Neural cell (in vitro differentiated cells): ENCODE data around the gene CLCN4. TPM values are rescaled to one million over a fixed set of nuclear protein-coding genes. Genes with fewer than 3 reads are reported as not detected.

Experiments used
- H2AFZ ChIP-seq: fragments of 200-600, 300-800 bp; sonication (generic), shearing (Covaris generic); 2 replicates; pipeline ENCODE4 v1.6.0; 2014; ENCODE audit warnings: low read depth, mild to moderate bottlenecking, antibody characterized with exemption, low read length, moderate library complexity
- H3F3A ChIP-seq: fragments of 200-600 bp; shearing (Covaris generic); 2 replicates; pipeline ENCODE4 v1.6.1; 2016; ENCODE audit warnings: mild to moderate bottlenecking, moderate library complexity, mixed read lengths, antibody characterized with exemption, low read length; ENCODE audit not compliant: insufficient read depth, poor library complexity, severe bottlenecking
- H3K27ac ChIP-seq: fragments of 200-600, 300-800 bp; sonication (generic), shearing (Covaris generic); 2 replicates; pipeline ENCODE4 v1.5.1; 2014; ENCODE audit warnings: mild to moderate bottlenecking, low read length, moderate library complexity
- H3K27me3 ChIP-seq: fragments of 300-800, 200-600 bp; sonication (generic), shearing (Covaris generic); 2 replicates; pipeline ENCODE4 v1.6.0; 2014; ENCODE audit warnings: mild to moderate bottlenecking, low read depth, low read length, moderate library complexity; ENCODE audit not compliant: insufficient read depth
- H3K36me3 ChIP-seq: fragments of 300-800, 200-600 bp; sonication (generic), shearing (Covaris generic); 2 replicates; pipeline ENCODE4 v1.5.1; 2014; ENCODE audit warnings: mild to moderate bottlenecking, antibody characterized with exemption, low read length, moderate library complexity; ENCODE audit not compliant: insufficient read depth
- H3K4me2 ChIP-seq: fragments of 300-800, 200-600 bp; sonication (generic), shearing (Covaris generic); 2 replicates; pipeline ENCODE4 v1.6.0; 2014; ENCODE audit warnings: mild to moderate bottlenecking, low read length
- H3K4me3 ChIP-seq: fragments of 300-800, 200-600 bp; sonication (generic), shearing (Covaris generic); 2 replicates; pipeline ENCODE4 v1.5.1; 2014; ENCODE audit warnings: mild to moderate bottlenecking, low read length, moderate library complexity
- H3K79me2 ChIP-seq: fragments of 200-600 bp; shearing (Covaris generic); replicated peaks from 2 replicates; pipeline ENCODE4 v1.6.0; 2014; ENCODE audit warnings: mild to moderate bottlenecking, low read length, moderate library complexity; ENCODE audit not compliant: insufficient read depth
- H3K9ac ChIP-seq: fragments of 300-800, 200-600 bp; sonication (generic), shearing (Covaris generic); 2 replicates; pipeline ENCODE4 v1.6.1; 2016; ENCODE audit warnings: mild to moderate bottlenecking, low read length, mixed read lengths
- H3K9me2 ChIP-seq: fragments of 200-600 bp; shearing (Covaris generic); 2 replicates; pipeline ENCODE4 v1.6.1; 2016; ENCODE audit warnings: mild to moderate bottlenecking, low read length, mixed read lengths; ENCODE audit not compliant: insufficient read depth
- H3K9me3 ChIP-seq: fragments of 200-600, 300-800 bp; sonication (generic), shearing (Covaris generic); 2 replicates; pipeline ENCODE4 v1.6.1; 2016; ENCODE audit warnings: mild to moderate bottlenecking, mixed run types, low read length, moderate library complexity, mixed read lengths
- H4K20me1 ChIP-seq: fragments of 200-600 bp; shearing (Covaris generic); 2 replicates; pipeline ENCODE4 v1.6.1; 2016; ENCODE audit warnings: mild to moderate bottlenecking, mixed run types; ENCODE audit not compliant: insufficient read depth
- EP300 ChIP-seq: fragments of 450-650 bp; conservative IDR thresholded peaks from 2 replicates; pipeline ENCODE4 v1.6.1; 2014; ENCODE audit warnings: antibody characterized with exemption, mild to moderate bottlenecking, moderate library complexity; ENCODE audit not compliant: poor library complexity, severe bottlenecking
- EZH2 ChIP-seq: fragments of 200-600, 300-800 bp; shearing (Covaris generic), sonication (generic); IDR thresholded peaks from 2 replicates; pipeline ENCODE4 v1.6.1; 2014; ENCODE audit warnings: antibody characterized with exemption, low read length, borderline replicate concordance, mild to moderate bottlenecking; ENCODE audit not compliant: insufficient read depth, poor library complexity, severe bottlenecking
- MXI1 ChIP-seq: fragments of 450-650 bp; conservative IDR thresholded peaks from 2 replicates; pipeline ENCODE4 v1.6.1; 2014; ENCODE audit warnings: antibody characterized with exemption, mild to moderate bottlenecking; ENCODE audit not compliant: poor library complexity, severe bottlenecking
- POLR2AphosphoS5 ChIP-seq: IDR thresholded peaks from 2 replicates; pipeline ENCODE4 v1.6.1; 2012
- RAD21 ChIP-seq: fragments of 450-650 bp; conservative IDR thresholded peaks from 2 replicates; pipeline ENCODE4 v1.6.1; 2014; ENCODE audit warnings: antibody characterized with exemption, mild to moderate bottlenecking, moderate library complexity
- SMC3 ChIP-seq: fragments of 450-650 bp; conservative IDR thresholded peaks from 2 replicates; pipeline ENCODE4 v1.6.1; 2014; ENCODE audit warnings: antibody characterized with exemption, mild to moderate bottlenecking, moderate library complexity; ENCODE audit not compliant: poor library complexity
- TAF1 ChIP-seq: IDR thresholded peaks from 2 replicates; pipeline ENCODE4 v1.6.1; 2012; ENCODE audit warnings: low read depth
- polyA plus RNA-seq: library from polyadenylated mRNA; depleted of rRNA; stranded (reverse); fragments of >200 nt; gene quantifications from 2 replicates; pipeline ENCODE4 v1.2.3, GENCODE V29; 2014
- TF ChIP-seq, protein P1 (sequence below): IDR thresholded peaks from 2 replicates; pipeline ENCODE4 v1.6.1; 2012; ENCODE audit warnings: borderline replicate concordance
- TF ChIP-seq, protein P2 (sequence below): fragments of 450-650 bp; IDR thresholded peaks from 2 replicates; pipeline ENCODE4 v1.5.1; 2014; ENCODE audit warnings: antibody characterized with exemption, mild to moderate bottlenecking, moderate library complexity; ENCODE audit not compliant: poor library complexity, severe bottlenecking

CLCN4 gene
- polyA plus RNA-seq, 1 donor from 2014 or later = 21.4 TPM

DNA sequence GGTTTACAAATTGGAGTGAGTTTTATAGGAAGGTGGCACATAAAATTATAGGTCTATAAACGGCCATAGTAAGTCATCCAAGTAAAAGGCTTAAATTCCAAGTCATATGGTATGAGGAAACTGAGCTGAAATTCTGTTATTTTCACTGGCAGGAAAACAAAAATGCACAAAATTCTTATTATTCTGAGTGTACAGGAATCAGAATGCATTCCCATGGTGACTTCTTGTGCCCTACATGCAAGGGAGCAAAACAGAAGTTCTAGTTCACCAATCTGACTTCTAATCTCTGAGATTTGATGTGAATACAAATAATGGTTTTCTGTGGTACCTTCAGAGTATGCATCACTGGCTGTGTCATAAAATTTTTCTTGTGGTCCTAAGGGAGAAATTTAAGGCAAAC, 102.9 kb downstream of the CLCN4 start:
- Histone ChIP-seq H3K27me3 (no peaks in the 10 kb centered on the region), H3K27ac (no peak overlapping the region), H3K4me3 (no peak overlapping the region), H3K9me2 (no peaks in the 10 kb centered on the region), H4K20me1 (no peaks in the 10 kb centered on the region), H3K4me2 (no peak overlapping the region), H3K9ac (no peak overlapping the region), H3K79me2 (no peaks in the 10 kb centered on the region), H3F3A (no peaks in the 10 kb centered on the region), H2AFZ (no peak overlapping the region), H3K36me3 (no peaks in the 10 kb centered on the region), H3K9me3 (no peaks in the 10 kb centered on the region)
- TF ChIP-seq, protein P1, sequence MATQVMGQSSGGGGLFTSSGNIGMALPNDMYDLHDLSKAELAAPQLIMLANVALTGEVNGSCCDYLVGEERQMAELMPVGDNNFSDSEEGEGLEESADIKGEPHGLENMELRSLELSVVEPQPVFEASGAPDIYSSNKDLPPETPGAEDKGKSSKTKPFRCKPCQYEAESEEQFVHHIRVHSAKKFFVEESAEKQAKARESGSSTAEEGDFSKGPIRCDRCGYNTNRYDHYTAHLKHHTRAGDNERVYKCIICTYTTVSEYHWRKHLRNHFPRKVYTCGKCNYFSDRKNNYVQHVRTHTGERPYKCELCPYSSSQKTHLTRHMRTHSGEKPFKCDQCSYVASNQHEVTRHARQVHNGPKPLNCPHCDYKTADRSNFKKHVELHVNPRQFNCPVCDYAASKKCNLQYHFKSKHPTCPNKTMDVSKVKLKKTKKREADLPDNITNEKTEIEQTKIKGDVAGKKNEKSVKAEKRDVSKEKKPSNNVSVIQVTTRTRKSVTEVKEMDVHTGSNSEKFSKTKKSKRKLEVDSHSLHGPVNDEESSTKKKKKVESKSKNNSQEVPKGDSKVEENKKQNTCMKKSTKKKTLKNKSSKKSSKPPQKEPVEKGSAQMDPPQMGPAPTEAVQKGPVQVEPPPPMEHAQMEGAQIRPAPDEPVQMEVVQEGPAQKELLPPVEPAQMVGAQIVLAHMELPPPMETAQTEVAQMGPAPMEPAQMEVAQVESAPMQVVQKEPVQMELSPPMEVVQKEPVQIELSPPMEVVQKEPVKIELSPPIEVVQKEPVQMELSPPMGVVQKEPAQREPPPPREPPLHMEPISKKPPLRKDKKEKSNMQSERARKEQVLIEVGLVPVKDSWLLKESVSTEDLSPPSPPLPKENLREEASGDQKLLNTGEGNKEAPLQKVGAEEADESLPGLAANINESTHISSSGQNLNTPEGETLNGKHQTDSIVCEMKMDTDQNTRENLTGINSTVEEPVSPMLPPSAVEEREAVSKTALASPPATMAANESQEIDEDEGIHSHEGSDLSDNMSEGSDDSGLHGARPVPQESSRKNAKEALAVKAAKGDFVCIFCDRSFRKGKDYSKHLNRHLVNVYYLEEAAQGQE = no peak

DNA sequence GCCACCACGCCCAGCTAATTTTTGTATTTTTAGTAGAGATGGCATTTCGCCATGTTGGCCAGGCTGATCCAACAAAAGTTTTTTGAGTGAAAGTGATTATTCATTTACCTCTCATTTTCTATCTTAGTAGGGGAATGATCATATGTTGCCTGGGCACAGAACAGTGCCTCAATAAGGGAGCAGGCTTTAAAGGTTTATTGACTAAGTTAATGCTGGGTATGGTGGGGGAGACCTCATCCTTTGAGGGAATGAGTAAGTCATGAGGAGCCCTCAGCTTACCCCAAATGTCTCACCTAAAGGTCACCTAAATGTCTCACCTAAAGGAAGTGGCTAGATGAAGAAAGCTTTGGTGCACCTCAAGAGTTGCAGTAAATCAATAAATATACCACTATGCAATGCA, 109.0 kb downstream of the CLCN4 start:
- Histone ChIP-seq H3K27ac (no peak overlapping the region), H3K9ac (no peak overlapping the region), H3K4me3 (no peak overlapping the region), H4K20me1 (no peaks in the 10 kb centered on the region), H3K9me3 (no peaks in the 10 kb centered on the region), H3K4me2 (no peak overlapping the region), H3K9me2 (no peaks in the 10 kb centered on the region), H3K27me3 (no peaks in the 10 kb centered on the region), H3K36me3 (no peaks in the 10 kb centered on the region), H3F3A (no peaks in the 10 kb centered on the region), H2AFZ (no peak overlapping the region), H3K79me2 (no peaks in the 10 kb centered on the region)
- TF ChIP-seq SMC3 (no peak), EZH2 (no peak), POLR2AphosphoS5 (no peak), TAF1 (no peak), MXI1 (no peak), EP300 (no peak), RAD21 (no peak)
- TF ChIP-seq, protein P2, sequence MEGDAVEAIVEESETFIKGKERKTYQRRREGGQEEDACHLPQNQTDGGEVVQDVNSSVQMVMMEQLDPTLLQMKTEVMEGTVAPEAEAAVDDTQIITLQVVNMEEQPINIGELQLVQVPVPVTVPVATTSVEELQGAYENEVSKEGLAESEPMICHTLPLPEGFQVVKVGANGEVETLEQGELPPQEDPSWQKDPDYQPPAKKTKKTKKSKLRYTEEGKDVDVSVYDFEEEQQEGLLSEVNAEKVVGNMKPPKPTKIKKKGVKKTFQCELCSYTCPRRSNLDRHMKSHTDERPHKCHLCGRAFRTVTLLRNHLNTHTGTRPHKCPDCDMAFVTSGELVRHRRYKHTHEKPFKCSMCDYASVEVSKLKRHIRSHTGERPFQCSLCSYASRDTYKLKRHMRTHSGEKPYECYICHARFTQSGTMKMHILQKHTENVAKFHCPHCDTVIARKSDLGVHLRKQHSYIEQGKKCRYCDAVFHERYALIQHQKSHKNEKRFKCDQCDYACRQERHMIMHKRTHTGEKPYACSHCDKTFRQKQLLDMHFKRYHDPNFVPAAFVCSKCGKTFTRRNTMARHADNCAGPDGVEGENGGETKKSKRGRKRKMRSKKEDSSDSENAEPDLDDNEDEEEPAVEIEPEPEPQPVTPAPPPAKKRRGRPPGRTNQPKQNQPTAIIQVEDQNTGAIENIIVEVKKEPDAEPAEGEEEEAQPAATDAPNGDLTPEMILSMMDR = no peak
- TF ChIP-seq, protein P1 = no peak
